ENCODE results near the gene SMPD1.
A peak's percentile ranks its signal among the peaks of the same experiment; 100 is the strongest.

SMPD1 gene

GRCh38 chr11:6415797-6416196 lies 25.5 kb downstream of the SMPD1 start:
- DNase-seq = no peak

- no peak for DNase-seq
Observed at GRCh38 chr11:6417907-6418556, 27.8 kb downstream of the SMPD1 start.

GRCh38 chr11:6418557-6419008 lies 28.3 kb downstream of the SMPD1 start:
- DNase-seq = no peak

GRCh38 chr11:6419009-6419631 lies 28.8 kb downstream of the SMPD1 start, which contains the start of gene APBB1:
APBB1 (minus strand) TSS chr11:6419094; CDS start chr11:6411347, 7,747 bp downstream.
- peak; percentile 74 for DNase-seq

- DNase-seq = no peak
Observed at GRCh38 chr11:6420677-6421076, 30.4 kb downstream of the SMPD1 start.

GRCh38 chr11:6427516-6427915 lies 37.2 kb downstream of the SMPD1 start:
- DNase-seq = no peak

- no peak for DNase-seq
Observed at GRCh38 chr11:6431861-6432260, 41.6 kb downstream of the SMPD1 start.

- no peak for DNase-seq
Observed at GRCh38 chr11:6433998-6434660, 43.9 kb downstream of the SMPD1 start.

- no peak for DNase-seq
Observed at GRCh38 chr11:6437423-6437822, 47.1 kb downstream of the SMPD1 start.

GRCh38 chr11:6437993-6438392 lies 47.7 kb downstream of the SMPD1 start:
- DNase-seq = no peak

- DNase-seq = peak; percentile 17
Observed at GRCh38 chr11:6438979-6439571, 48.8 kb downstream of the SMPD1 start.

- no peak for DNase-seq
Observed at GRCh38 chr11:6440906-6441358, 50.7 kb downstream of the SMPD1 start, which contains the start of gene HPX. HPX (minus strand) TSS chr11:6440987; CDS start chr11:6440963, 24 bp downstream.

GRCh38 chr11:6442441-6442840 lies 52.2 kb downstream of the SMPD1 start:
- no peak for DNase-seq

GRCh38 chr11:6443269-6444003 lies 53.2 kb downstream of the SMPD1 start:
- DNase-seq = peak; percentile 40

All from stimulated activated CD4-positive, alpha-beta T cell treated with anti-CD3 and anti-CD28 coated beads, Interleukin-12 subunit alpha, Interleukin-12 subunit beta, amount 100 ng/mL, for 4 hours (primary cell).